ENCODE results near the gene SLC6A20. TPM values are rescaled to one million over a fixed set of nuclear protein-coding genes. Genes with fewer than 3 reads are reported as not detected.

SLC6A20 gene
- total RNA-seq, 4 donors from 2014 or later = 0.04 to 0.32 (median 0.19) TPM; not detected in 1

DNA sequence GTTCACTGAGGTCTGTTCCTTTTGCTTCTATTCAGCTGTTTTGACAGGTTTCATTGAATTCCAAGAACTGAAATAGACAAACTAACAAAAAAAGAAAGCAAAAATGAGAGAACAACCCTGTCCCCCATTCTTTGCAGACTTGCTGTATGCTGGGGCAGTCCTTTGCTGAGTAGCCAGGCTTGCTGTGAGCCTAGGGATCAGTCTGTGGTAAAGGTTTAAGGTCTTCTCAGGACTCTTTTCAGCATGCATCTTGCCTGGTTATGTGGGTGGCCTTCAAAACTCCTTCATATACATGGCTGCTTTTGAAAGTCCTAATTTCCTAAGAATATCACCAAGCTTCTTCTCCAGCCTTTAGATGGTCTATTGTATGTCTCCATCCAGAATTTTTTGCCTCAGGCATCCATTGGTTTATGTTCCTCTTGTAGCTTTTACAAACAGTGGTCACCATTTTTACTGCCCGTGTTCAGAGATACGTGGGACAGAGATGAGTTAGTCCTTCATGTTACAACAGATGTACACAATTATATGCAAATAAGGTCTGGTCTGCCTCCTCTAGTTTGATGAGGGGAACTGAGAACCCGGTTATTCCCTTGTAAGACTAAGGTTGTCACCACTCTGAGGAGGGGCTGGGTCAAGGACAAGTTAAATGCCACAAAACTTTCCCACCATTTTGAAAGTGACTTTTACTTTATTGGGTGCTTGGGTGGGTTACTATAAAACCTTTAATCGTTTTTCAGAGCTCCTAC, 65.8 kb downstream of the SLC6A20 start:
- Histone ChIP-seq H3K9me3 (no peaks in the 10 kb centered on the region), H3K27ac (no peak overlapping the region), H3K4me1 (peaks cover 0 to 9% (median 0%) of the 10 kb centered on the region in 3 donors), H3K4me3 (no peak overlapping the region), H3K27me3 (no peaks in the 10 kb centered on the region), H3K36me3 (peaks cover 9 to 86% (median 13%) of the 10 kb centered on the region in 3 donors)
- intact Hi-C loops (cut with DNase I) = no loop called here
- no peak for DNase-seq
- 81 to 83% methylated on average over 4 of the region's 4 CpGs for WGBS, 2 donors
- TF ChIP-seq, protein P1, sequence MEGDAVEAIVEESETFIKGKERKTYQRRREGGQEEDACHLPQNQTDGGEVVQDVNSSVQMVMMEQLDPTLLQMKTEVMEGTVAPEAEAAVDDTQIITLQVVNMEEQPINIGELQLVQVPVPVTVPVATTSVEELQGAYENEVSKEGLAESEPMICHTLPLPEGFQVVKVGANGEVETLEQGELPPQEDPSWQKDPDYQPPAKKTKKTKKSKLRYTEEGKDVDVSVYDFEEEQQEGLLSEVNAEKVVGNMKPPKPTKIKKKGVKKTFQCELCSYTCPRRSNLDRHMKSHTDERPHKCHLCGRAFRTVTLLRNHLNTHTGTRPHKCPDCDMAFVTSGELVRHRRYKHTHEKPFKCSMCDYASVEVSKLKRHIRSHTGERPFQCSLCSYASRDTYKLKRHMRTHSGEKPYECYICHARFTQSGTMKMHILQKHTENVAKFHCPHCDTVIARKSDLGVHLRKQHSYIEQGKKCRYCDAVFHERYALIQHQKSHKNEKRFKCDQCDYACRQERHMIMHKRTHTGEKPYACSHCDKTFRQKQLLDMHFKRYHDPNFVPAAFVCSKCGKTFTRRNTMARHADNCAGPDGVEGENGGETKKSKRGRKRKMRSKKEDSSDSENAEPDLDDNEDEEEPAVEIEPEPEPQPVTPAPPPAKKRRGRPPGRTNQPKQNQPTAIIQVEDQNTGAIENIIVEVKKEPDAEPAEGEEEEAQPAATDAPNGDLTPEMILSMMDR (IDR thresholded peaks at IDR 0.05) = no peak
- no peak for TF ChIP-seq POLR2A (IDR thresholded peaks at IDR 0.05)

DNA sequence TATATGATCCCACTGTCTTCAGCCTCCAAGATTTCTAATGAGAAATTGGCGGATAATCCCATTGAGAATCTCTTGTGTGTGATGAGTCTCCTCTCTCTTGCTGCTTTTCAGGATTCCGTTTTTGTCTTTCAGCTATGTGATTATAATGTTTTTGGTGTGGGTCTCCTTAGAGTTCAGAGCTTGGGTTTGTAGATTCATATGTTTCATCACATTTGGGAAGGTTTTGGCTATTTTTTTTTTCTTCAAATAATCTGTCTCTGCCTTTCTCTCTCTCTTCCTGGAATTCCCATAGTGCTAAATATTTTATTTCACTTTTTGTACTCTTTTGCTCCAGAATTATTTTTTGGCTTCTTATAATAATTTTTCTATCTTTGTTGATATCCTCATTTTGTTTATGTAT, 66.7 kb downstream of the SLC6A20 start:
- whole genome bisulfite sequencing, 2 donors = 77 to 100% methylated on average over 2 of the region's 2 CpGs
- Histone ChIP-seq H3K9me3 (no peaks in the 10 kb centered on the region), H3K36me3 (peaks cover 8 to 82% (median 9%) of the 10 kb centered on the region in 3 donors), H3K27ac (no peak overlapping the region), H3K4me1 (peaks cover 0 to 9% (median 0%) of the 10 kb centered on the region in 3 donors), H3K4me3 (no peak overlapping the region), H3K27me3 (no peaks in the 10 kb centered on the region)
- DNase-seq = no peak
- intact Hi-C loops (cut with DNase I) = no loop called here
- TF ChIP-seq, protein P1 (IDR thresholded peaks at IDR 0.05) = no peak
- no peak for TF ChIP-seq POLR2A (IDR thresholded peaks at IDR 0.05)

DNA sequence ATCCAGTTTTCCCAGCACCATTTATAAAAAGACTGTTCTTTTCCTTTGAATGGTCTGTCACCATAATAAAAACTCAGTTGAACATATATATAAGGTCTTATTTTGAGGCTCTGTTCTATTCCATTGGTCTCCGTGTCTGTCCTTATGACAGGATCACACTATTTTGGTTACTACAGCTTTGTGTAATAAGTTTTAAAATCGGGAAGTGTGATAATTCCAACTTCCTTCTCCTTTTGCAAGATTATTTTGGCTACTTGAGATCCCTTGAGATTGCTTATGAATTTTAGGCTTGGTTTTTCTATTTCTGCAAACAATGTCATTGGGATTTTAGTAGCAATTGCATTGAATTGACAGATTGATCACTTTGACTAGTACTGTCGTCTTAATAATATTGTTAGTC, 71.4 kb downstream of the SLC6A20 start:
- DNase-seq = no peak
- Histone ChIP-seq H3K27me3 (no peaks in the 10 kb centered on the region), H3K4me3 (no peak overlapping the region), H3K36me3 (peaks cover 0 to 73% (median 0%) of the 10 kb centered on the region in 3 donors), H3K4me1 (peaks cover 0 to 12% (median 0%) of the 10 kb centered on the region in 3 donors), H3K9me3 (no peaks in the 10 kb centered on the region), H3K27ac (no peak overlapping the region)
- no peak for TF ChIP-seq POLR2A (IDR thresholded peaks at IDR 0.05)
- TF ChIP-seq, protein P1 (IDR thresholded peaks at IDR 0.05) = no peak
- intact Hi-C loops (cut with DNase I) = no loop called here
- 87 to 93% methylated on average over 3 of the region's 3 CpGs for WGBS, 2 donors

DNA sequence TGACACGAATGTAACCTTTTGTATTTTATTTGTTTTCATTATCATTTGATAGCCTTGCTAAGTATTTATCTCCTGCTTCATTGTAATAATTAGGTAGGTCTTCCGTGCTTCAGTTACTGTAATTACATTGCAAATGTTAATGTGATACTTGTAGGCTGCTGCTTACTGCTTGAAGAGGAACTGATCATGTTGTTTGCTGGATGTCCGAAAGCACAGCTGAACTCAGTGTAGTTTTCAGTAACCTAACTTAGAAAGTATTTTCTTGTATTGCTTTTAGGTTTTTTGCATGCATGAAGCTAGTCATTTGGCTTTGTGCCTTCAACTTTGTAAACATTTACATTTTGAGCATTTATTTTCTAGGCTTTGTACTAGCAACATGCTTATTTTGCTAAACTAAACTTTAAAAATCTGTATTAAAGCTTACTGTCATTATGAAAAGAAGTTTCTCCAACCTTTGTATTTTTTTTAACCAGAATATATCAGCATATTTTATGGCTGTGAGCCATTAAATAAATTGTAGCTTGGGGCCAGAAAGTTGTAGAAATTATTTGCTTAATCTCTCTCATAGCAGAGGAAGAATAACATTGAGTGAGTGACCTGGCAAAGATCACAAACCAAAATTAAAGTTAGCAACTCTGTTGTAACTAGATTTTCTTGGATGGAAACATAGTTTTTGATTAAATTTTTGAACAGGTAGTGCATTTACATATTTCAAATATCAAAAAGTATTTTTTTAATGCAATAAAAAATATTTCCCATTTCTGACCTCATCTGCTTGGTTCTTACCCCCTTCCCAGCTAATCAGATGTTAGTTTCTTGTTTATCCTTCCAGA, 76.5 kb downstream of the SLC6A20 start:
- WGBS, 2 donors = 65 to 88% methylated on average over 3 of the region's 3 CpGs
- DNase-seq = no peak
- intact Hi-C loops (cut with DNase I) = no loop called here
- H3K27ac ChIP-seq = no peak overlapping the region
- no peaks in the 10 kb centered on the region for H3K9me3 ChIP-seq
- peaks cover 0 to 67% (median 4%) of the 10 kb centered on the region in 3 donors for H3K36me3 ChIP-seq
- TF ChIP-seq POLR2A (IDR thresholded peaks at IDR 0.05) = no peak
- TF ChIP-seq, protein P1 (IDR thresholded peaks at IDR 0.05) = no peak
- H3K4me1 ChIP-seq = peaks cover 0 to 13% (median 0%) of the 10 kb centered on the region in 3 donors
- H3K4me3 ChIP-seq = no peak overlapping the region
- no peaks in the 10 kb centered on the region for H3K27me3 ChIP-seq
